A549 treated with AZD2906 at 1 μM for 4 hours (cell line): ENCODE results near the gene ABCB9. TPM values are rescaled to one million over a fixed set of nuclear protein-coding genes. Genes with fewer than 3 reads are reported as not detected.

ENCODE experiments used
- total RNA-seq: library from RNA; stranded (reverse); fragments of 200-300 nt; extraction: Qiagen RNA extraction; gene quantifications from 5 replicates; pipeline ENCODE4 v1.2.3, GENCODE V29; 2022

Gene ABCB9
- 9.6 to 12.9 TPM (median 11.2 TPM) in 5 replicates for total RNA-seq

GRCh38 chr12:122965851-122966742 is at the start of gene ABCB9:
Gene ABCB9, minus strand, starts transcription at chr12:122966463. Its CDS starts 6,228 bp downstream, at chr12:122960235.

GRCh38 chr12:122980183-122981035 is 14.1 kb upstream of the ABCB9 start, which contains the start of gene ARL6IP4:
Gene ARL6IP4, plus strand, starts transcription at chr12:122980681. Its CDS starts 459 bp downstream, at chr12:122981140.

DNA sequence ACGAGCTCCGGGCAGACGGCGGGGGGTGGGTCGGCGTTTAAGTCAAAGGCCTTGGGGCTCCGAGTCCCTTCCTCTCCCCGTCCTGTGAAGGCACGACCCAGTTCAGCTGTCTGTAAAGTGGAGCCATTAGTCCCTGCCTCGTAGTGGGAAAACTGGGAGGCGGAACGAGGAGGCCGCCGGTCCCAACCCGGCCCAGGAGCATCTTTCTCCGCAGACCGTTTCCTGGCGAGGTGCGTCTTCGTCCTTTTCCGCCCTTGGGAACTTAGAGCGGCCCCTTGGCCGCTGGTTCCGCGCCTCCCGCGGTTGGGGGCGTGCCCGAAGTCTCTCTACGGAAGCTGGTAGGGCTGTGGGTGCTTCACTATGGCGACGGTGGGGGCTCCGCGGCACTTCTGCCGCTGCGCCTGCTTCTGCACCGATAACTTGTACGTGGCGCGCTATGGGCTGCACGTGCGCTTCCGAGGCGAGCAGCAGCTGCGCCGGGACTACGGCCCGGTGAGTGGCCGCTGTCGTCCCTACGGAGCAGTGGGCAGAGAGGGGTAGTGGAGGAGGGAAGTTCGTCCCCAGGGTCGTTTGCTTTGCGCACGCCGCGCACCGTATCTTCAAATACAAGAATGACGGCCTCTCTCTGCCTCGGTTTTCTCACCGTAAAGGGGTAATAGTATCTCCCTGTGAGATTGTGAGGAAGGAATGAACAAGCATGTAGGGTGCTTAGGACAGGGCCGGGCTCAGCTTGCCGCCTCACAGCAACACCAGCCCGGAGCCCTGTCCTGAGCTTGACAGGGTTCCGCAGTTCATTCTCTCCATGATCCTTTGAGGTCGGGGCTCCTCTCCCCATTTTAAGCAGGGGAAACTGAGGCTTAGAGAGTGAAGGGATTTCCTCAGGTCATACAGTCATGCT is 8.9 kb upstream of the ABCB9 start, which contains the start of gene OGFOD2:
OGFOD2 (plus strand) TSS at position 353 of the 898 bp plus-strand sequence; CDS start at position 361, 8 bp downstream.

DNA sequence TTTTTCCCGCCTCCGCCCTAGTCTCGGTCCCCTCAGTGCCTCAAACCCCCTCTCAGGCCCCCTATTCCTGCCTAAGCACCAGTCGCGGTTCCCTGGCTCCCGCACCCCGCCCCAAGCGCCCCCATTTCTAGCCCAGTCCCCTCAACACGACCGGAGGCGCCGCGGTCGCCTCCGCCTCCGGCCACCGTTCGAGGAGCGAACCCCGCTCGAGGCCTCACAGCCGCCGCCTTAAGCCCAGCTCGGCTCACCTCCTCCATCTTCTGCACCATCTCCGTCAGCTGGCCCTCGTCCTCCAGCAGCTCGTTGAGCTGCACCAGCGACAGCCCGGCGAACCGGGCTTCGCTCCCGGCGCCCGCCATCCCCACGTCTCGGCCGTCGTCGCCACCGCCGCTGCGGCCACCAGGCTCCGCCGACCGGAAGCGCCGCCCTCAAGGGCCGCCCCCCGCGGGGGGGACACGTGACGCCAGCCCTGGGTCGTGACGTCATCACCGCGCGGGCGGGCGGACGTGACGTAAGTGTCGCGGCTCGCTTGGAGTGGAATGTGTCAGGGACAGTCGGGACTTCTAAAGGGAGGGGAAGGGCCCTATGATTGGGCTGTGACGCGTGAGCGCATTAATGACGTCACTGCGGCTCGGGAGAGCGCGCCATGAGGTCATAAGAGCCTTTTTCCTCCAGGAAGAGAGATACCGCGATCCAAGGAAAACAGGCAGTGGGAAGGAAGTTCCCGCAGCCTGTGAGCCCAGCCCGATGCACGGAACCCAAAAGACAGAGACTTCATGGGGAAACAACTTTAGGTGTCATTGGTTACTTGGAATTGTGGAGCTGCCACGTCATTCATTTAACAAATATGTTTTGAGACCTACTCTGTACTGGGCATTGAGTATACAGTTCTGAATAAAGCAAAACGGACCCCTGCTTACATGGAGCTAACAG is 70.3 kb downstream of the ABCB9 start, which contains the start of gene VPS37B:
VPS37B (minus strand) TSS at position 421 of the 933 bp plus-strand sequence; CDS start at position 359, 62 bp downstream.

Other genes starting within 250 kb of the ABCB9 start
- gene HCAR3, start 249.7 kb downstream of the ABCB9 start, total RNA-seq: 0.02 to 0.08 TPM (median 0.04 TPM) in 4 of 5 replicates, not detected in the other
- 0.02 to 0.05 TPM (median 0.04 TPM) in 5 replicates for gene HCAR1, start 235.6 kb downstream of the ABCB9 start, total RNA-seq
- 49.8 to 65.8 TPM (median 51.1 TPM) in 5 replicates for gene DENR, start 213.6 kb downstream of the ABCB9 start, total RNA-seq
- gene CCDC62, start 191.9 kb downstream of the ABCB9 start, total RNA-seq: 0.03 to 0.14 TPM (median 0.06 TPM) in 5 replicates
- 22.5 to 32.5 TPM (median 29.5 TPM) in 5 replicates for gene HIP1R, start 131.0 kb downstream of the ABCB9 start, total RNA-seq
- 26.7 to 28.8 TPM (median 28.1 TPM) in 5 replicates for gene VPS37B, start 70.3 kb downstream of the ABCB9 start, total RNA-seq
- 9.4 to 19.9 TPM (median 16.7 TPM) in 5 replicates for gene OGFOD2, start 8.8 kb upstream of the ABCB9 start, total RNA-seq
- 204 to 252 TPM (median 235 TPM) in 5 replicates for gene ARL6IP4, start 14.2 kb upstream of the ABCB9 start, total RNA-seq
- 14.9 to 23.9 TPM (median 19.8 TPM) in 5 replicates for gene PITPNM2, start 184.6 kb upstream of the ABCB9 start, total RNA-seq